Fibroblast of gingiva (primary cell): Measurements from ENCODE around the gene MPP7.

Experiments used
- DNase-seq: peaks from one replicate; pipeline ENCODE4 v3.0.0-alpha.2; 2011; ENCODE audit warnings: low read depth

Gene MPP7

DNA sequence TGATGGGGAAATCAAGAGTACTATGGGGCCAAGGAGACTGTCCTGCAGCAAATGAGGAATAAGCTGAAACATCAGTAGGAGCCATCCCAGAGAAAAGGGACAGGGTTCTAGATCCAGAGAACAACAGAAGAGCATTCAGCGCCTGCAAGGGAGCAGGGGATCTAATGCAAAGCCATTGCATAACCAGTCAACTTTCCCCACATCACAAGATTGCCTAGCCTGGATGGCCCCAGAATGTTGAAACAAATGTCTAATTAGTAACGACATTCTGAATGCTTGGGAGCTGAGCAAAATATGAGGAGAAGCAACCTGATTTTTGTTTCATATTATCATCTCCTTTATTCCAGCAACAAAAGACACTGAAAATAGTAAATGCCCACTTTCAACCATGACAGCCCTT, 2.7 kb upstream of the MPP7 start:
- DNase-seq: no peak

DNA sequence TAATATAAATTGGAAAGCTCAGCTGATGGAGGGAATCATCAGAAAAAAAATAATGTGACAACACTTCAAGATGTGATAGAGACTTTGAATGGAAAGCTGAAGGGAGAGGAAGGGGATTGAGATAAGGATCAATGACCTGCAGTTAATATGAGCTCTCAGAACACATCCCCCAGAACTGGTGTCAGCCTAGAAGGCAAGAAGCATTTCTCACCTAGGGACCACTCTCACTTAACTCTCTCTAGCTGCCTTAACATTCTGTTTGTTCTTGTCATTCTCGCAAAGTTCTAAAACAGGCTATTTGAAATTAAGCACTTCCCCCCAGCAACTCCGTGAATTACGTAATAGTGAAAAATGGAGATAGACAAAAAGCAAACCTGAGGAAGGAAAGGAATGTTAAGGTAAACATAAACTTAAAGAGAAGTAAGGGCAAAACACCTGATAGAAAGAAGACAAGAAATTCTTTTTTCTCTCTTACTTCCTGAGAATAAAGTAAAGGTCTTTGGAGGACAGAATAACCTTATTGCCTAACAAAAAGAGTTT, 1.2 kb upstream of the MPP7 start:
- no peak for DNase-seq

DNA sequence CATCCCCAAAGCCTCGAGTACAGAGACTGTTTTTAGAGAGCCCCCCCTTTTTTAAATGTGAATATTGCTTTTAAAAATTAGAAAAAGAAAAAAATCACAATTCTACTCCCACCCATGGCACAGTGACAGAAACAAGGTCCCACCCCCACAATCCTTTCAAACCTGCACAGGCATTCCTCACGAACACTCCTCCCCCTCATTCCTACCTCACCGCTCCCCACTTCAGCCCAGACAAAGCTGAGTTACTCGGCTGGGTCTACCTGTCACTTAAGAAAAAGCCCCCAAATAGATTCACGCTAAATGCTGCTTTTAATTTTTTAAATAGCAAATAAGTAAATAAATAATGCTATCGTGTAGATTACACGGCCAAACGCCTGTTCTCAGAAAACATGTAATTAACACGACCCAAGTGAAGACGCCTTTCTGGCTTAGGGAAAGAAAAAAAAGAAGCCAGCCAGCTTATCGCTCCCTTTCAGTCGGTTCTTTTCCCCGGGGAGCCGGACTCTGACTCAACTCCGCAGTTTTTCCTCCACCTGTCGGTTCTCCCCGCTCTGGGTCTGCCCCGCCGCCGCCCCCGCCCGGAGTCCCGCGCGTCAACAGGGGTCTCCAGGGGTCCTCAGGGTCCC, 739 bp downstream of the MPP7 start:
- DNase-seq: no peak

DNA sequence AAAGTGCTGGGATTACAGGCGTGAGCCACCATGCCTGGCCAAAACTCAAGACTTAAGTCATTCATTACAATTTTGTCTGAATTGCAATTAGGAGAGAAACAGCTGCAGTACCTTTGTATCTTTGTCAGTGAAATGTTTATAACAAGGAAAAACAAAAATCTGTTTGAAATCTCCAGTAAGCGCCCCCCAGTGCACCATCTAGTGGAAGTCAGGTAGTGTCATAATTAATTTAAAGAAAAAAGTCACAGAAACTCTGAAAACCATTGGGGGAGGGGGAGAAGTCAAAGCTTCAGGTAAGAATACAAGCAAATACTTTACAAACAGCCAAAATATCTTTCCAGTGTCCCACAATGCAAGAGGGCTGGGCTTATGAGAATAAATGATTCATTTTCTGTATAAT, 2.8 kb downstream of the MPP7 start:
- DNase-seq: no peak

DNA sequence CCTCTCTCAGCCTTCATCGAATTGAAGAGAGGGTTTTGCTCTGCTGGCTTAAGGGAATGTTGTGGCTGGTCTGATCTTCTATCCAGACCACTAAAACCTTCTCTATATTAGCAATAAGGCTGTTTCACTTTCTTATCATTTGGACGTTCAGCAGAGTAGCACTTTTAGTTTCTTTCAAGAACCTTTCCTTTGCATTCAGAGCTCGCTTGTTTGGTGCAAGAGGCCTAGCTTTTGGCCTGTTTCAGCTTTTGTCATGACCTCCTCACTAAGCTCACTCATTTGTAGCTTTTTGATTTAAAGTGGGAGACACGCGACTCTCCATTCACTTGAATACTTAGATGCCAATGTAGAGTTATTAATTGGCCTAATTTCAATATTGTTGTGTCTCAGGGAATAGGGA, 3.9 kb downstream of the MPP7 start:
- no peak for DNase-seq

DNA sequence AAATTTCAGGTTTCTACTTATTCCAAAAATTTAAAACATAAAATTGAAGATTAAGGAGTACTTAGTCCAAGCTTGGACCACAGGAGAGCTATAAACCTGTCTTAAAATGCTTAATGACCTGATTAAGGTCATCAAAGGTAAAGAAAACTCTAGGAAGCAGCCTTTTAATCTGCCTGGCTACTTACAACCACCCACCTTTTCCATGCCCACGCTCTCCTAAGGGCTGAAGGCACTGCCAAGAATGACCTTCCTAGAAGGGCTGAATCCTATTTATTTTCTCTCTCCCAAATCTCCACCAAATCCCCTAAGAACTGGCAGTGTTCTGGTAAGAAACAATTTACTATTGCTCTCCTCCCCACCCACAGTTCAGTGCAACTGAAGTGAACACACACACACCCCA, 6.8 kb downstream of the MPP7 start:
- DNase-seq: no peak

DNA sequence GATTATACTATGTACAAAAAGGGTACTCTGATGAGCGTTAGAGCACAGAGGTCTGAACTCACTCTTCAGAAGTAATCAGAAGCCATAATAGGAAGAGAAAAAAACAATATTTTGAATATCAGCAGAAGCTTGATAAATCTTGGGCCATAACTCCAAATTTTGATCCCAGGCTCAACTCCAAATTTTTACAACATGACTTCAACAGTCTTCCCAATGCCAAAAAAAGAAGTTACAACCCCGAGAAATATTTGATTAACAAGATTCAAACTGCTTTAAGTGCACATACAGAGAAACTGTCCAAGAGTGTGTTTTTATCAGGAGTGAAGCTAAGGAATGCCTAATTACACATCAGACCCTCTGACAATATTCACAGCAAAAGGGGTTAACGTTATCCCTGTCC, 7.5 kb downstream of the MPP7 start:
- no peak for DNase-seq

DNA sequence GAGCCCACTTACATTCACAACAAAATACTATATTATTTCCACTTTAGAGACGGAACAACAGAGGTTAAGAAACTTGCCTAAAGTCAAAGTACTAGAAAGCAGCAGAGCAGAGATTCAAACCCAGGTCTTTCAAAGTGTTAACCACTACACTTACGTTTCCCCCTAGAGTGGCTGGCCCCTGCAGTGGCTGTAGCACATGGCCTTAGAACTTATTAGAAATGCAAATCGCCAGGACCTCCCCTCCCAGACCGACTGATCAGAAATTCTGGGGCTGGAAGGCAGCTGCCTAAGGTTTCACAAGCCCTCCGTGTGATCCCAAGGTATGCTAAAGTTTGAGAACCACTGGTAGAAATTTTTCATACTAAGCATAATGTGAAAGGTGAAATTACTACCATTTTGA, 8.1 kb downstream of the MPP7 start:
- DNase-seq: no peak

DNA sequence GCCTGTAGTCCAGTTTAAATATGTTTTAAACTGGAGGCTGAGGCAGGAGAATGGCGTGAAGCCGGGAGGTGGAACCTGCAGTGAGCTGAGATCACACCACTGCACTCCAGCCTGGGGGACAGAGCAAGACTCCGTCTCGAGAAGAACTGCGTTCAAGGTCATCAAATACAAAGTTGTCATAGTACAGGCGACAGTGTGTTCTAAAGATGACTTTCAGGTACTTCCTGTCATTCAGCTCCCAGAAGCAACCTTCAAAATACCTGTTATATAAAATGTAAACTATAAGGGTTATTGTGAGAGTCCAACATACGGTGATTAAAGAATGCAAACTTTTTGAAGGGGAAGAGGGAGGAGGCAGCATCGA, 8.7 kb downstream of the MPP7 start:
- DNase-seq: no peak

DNA sequence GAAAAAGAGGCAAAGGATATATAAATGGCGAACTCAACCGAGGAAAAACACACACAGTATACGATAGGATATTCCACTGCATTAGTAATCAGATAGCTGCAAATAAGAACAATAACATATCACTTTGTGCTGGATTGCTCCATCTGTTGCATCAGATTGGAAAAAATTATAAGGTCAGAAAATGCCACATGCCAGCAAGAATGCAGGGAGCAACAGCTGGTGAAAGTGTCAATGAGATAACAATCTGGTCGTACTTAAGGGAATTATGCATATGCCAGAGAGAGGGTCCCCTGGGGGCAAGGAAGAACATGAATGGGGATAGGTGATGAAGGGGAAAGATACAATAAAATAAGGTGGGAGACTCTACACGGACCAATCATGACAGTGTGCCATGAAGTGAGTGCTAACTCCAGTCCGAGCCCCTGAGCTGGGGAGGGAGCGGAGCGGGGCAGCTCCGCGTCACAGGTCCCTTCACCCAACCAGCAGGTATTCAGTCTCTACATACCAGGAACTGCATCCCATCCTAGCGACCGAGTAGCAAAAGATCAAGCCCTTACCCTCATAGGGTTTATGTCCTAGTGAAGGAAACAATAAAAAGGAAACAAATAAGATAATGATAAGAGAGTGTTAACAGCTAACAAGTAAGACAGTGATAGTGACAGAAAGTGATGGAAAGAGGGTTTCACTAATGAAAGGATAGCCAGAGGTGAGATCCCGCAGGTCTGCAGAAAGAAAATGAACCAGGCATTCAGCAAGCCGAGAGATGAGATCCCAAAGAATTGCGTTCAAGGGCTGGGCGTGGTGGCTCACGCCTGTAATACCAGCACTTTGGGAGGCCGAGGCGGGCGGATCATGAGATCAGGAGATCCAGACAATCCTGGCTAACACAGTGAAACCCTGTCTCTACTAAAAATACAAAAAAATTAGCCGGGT, 9.4 kb downstream of the MPP7 start:
- DNase-seq: peak; percentile 29

DNA sequence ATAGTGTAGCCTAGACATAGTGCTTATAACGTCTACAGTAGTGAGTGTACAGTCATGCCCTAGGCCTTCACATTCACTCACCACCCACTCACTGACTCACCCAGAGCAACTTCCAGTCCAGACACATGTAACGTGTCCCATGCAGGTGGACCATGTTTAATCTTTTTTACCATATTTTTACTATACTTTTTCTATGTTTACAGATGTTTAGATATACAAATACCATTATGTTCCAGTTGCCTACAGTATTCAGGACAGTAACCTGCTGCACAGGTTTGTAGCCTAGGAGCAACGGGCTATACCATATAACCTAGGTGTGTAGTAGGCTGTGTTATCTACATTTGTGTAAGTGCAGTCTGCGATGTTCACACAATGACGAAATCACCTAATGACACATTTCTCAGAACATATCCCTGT, 11.0 kb downstream of the MPP7 start:
- peak; percentile 24 for DNase-seq

DNA sequence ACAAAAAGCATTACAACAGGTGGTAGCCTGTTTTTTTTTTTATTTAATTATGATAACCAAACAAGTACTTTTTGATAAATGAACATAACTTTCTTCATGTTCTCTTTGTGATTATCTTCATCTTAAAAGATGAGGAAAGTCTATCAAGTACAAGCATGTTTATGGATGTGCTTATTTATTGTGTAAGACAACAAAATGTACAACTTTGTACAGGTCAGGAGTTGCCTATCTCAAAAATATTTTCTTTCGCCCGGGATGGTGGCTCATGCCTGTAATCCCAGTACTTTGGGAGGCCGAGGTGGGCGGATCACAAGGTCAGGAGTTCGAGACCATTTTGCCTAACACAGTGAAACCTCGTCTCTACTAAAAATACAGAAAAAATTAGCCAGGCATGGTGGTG, 17.0 kb downstream of the MPP7 start:
- DNase-seq: no peak

DNA sequence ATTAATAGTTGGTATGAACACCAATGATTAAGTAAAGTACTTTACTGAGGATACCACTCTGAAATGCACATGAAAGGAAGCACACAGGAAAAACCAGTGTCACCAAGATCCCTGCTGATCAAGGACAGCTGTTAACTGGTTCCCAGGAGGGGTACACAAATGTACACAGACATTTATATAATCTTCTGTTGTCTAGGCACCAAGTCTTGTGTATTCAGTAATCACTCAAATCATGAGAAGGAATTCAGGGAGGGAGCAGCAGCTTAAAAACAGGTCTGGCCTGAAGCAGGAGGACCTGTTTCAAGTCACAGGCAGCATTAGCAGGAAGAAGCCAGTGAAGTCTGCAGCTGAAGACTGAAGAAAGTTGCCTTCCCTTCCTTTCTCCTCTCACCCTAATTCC, 18.7 kb downstream of the MPP7 start:
- no peak for DNase-seq

DNA sequence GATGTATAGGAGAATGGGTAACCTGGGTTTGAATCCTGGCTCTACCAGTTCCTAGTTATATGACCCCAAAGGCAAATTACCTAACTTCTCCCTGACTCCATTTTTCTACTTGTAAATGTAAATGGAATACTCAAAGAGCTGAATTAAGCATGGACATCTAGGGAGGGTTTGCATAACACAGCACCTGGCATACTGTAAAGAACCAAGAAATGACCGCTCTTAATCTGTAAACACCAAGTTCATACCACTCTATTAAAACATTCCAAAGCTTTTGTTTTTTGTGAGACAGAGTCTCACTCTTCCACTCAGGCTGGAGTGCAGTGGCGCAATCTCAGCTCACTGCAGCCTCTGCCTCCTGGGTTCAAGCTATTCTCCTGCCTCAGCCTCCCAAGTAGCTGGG, 19.6 kb downstream of the MPP7 start:
- no peak for DNase-seq

DNA sequence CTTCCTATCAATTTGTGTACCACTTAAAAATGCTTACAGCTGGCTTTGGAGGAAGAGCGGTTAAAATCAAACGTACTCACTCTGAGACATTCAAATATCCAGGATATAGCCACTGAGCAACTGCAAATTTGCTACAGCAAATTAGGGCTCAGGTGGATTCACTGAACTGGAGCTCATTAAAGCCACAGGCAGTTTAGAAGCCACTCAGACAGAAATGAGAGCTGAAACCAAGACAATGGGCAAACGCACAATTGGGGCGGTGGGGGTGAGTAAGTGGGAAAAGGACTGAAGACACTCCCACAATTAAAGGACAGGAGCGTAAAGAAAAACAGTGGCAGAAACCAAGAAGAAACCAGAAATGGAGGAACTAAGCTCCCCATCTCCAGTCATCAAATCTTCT, 20.5 kb downstream of the MPP7 start:
- no peak for DNase-seq

DNA sequence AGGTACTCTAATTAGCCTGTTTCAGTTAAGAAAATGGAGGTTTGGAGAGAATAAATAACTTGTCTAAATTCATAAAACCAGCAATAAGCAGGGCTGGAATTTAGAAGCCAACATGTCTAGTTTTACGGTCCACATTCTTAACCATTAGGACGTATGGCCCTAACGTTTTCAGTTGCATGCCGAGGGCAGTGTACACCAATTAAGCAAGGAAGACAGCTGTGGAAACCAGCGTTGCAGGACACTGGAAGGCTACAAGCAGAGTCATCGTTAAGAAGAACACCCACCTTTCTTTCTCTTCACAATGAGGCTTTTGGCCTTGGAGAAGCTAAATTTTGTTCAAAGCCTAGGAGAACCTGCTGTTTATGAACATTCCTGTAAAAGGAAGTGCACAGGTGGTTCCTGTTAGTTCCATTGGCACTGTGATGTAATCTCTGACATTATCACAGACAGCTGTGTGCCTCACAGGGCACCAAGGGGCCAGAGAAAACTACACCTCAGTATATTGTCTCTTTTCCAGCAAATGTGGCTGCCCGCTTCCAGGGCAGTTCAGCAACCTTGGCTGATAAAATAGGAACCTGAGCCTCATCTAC, 21.0 kb downstream of the MPP7 start:
- DNase-seq: no peak

DNA sequence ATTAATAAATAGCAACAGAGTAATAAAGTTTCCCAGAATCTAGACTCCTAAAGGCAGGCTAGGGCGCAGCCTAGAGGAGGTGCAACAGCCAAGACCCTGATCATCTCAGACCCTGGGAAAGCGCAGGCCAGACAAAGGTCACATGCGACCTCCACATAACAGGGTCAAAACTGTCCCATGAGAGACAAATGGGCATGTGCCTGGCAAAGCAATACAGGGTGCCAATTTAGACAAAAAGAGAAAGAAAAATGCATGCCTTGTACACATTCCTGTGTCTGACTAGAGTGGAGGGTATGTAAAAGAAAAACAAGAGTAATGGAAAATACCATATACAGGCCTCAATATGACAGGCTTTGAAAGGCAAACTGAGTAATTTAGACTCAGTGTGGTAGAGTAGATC, 22.2 kb downstream of the MPP7 start:
- DNase-seq: peak; percentile 60

DNA sequence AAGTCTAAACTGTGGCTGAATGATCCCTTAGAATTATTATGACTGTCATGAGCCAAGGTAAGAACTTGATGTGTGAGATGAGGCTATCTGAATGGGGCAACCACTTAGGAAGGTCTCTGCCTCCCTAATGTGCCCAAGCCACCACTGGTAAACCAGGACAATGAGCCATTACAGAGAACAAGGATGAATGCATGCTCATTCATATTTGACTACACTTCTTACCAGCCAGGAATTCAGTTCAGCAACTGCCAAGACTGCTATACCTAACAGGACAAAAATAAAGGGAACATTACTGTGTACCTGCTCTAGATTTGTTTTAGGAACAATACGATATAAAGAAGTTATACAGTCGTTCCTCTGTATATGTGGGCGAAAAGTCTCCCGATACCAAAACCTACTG, 23.0 kb downstream of the MPP7 start:
- DNase-seq: no peak

DNA sequence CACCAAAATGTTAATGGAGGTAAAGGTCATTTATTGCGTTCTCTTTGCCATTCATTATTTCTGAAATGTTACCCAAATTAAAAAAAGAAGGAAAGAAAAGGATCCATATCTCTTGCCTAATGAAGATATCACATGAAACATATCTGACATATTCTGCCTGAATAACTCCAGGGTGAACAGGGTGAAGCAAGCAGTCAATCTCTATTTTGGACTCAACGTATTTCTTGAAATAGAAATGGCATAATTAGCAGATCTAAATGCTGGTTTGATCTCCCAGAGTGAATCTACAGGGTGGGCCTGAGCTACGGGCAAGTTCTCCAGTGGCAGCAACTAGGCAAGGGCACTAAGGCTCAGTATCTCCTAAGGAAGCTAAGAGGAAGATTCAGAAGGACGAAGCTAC, 24.0 kb downstream of the MPP7 start:
- DNase-seq: no peak

DNA sequence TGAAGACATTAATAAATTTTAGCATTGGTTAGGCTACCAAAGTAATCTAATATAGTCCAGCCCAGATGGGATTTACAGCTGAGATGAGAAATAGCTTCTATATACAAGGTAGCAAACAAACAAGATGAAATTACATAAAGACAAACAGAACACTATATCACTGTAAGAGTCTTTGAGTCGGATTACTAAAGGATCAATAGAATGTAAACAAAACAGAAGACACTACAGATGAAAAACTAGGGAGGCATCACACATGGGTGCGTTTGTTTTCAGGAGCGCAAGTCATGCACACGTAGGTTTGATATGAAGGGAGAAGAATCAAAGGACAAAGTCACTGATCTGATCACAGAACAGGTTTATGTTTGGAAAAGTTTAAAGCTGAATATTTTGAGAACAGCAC, 26.5 kb downstream of the MPP7 start:
- DNase-seq: no peak

DNA sequence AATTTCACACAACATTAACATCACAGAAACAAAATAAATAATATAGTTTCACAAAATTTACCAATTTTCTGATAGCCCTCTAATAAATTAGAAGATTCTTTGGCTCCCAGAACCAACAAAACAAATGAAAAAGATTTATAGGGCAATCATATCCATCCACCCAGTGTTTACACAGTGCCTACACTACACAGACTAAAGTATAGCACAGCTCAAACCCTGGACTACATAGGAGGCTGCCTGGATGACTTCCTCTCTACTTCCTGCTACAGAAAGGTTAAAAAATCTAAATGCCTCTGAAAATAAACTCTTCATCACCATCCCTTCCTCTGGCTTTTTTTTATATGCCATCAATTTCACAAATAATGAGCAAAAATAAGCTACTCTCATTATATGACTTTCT, 28.4 kb downstream of the MPP7 start:
- no peak for DNase-seq

DNA sequence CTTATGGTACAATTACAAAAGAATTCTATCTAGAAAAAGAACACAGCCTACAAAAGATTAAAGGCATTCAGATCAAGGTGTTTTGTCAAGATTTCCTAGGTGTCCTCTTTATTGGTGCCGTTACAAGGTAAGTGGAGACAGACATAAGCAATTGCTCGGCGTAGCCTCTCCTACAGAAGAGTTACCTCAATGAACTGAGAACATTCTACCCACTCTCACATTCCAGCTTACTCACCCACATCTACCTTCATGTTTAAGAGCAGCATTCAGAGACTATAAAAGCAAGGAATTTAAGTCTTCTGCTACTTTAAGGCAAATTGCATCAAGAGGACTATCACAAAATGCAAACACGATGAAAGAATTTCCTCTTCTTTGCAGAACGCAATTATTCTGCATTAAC, 29.5 kb downstream of the MPP7 start:
- DNase-seq: no peak

DNA sequence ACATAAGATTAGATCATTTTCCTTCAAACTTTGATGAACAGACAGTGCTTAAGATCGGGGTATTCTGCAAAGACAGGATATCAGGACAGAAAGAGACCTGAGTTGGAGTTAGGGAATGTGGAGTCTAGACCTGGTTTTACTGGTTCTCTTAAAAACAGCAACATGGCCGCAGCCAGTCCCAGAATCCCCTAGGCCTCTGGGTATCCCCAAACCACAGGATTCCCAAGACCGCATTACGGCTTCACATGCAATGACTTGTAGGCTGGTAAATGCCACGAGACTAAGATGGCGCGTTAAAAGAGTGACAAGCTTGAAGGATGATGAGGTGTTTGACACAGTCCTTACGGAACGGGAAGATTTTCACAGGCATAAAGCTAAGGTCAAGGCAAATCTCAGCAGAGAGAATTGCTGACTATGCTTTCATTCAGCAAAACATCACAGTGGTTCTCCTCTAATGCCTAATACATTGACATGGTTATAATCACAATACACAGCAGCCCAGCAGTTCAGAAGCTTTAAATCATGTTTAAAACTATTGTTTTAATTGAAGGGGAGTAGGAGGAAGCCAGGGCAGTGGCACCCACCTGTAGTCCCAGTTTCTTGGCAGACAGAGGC, 32.9 kb downstream of the MPP7 start:
- no peak for DNase-seq
